Measurements from ENCODE around the gene SLC16A2.

The SLC16A2 gene

GRCh38 chrX:74445099-74445498 is 23.8 kb downstream of the SLC16A2 start:
- TF ChIP-seq, protein P1, sequence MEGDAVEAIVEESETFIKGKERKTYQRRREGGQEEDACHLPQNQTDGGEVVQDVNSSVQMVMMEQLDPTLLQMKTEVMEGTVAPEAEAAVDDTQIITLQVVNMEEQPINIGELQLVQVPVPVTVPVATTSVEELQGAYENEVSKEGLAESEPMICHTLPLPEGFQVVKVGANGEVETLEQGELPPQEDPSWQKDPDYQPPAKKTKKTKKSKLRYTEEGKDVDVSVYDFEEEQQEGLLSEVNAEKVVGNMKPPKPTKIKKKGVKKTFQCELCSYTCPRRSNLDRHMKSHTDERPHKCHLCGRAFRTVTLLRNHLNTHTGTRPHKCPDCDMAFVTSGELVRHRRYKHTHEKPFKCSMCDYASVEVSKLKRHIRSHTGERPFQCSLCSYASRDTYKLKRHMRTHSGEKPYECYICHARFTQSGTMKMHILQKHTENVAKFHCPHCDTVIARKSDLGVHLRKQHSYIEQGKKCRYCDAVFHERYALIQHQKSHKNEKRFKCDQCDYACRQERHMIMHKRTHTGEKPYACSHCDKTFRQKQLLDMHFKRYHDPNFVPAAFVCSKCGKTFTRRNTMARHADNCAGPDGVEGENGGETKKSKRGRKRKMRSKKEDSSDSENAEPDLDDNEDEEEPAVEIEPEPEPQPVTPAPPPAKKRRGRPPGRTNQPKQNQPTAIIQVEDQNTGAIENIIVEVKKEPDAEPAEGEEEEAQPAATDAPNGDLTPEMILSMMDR (IDR thresholded peaks at IDR 0.05; ENCODE audit: borderline replicate concordance, insufficient read depth, low read depth, low read length), result no peak

DNA sequence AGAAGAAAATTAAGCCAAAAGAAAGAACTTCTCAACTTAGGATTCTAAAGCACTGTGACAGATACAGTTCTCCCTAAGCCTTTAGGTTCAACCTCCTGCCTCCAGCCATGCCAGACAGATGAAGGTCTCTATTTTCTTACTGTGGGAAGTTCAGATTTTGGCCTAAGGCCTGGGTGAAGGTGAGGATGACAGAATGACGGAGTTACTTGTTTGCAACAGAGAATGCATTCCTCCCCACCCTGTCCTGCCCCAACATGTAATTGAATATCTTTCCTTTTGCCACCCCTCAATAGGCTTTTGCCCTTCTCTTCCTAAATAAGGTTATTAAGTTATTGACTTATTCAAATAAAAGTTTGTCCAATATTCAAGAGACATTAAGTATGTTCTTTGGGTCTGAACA is 25.6 kb downstream of the SLC16A2 start:
- TF ChIP-seq, protein P1 (IDR thresholded peaks at IDR 0.05; ENCODE audit: borderline replicate concordance, insufficient read depth, low read depth, low read length), result no peak
- H3K4me3 ChIP-seq (ENCODE audit: low read depth, low read length), result no peak overlapping the region

More at GRCh38 chrX:74445099-74445498, 23.8 kb downstream of the SLC16A2 start:
- H3K4me3 ChIP-seq (ENCODE audit: low read depth, low read length), result no peak overlapping the region

DNA sequence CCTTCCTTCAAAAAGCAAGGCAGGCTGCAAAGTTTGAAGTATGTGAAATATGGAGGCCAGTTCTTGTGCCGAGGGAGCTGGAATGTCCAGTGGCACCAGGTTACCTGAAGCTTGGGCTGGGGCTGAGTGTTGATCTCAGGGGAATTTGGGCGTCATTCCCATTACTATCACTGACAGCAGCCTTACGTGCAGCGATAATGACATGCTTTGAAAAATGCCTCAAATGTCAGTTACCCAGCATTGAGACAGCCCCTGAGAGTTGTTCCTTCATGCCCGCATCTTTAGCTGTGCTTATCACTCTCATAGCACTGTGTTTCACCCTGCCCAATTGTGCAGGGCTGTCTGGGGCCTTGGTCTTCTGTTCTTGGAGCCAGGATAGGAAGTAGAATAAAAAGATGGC is 27.4 kb downstream of the SLC16A2 start:
- H3K4me3 ChIP-seq (ENCODE audit: low read depth, low read length), result no peak overlapping the region
- TF ChIP-seq, protein P1 (IDR thresholded peaks at IDR 0.05; ENCODE audit: borderline replicate concordance, insufficient read depth, low read depth, low read length), result no peak

- no peak overlapping the region for H3K4me3 ChIP-seq (ENCODE audit: low read depth, low read length)
- TF ChIP-seq, protein P1 (IDR thresholded peaks at IDR 0.05; ENCODE audit: borderline replicate concordance, insufficient read depth, low read depth, low read length), result no peak
These were observed 28.1 kb downstream of the SLC16A2 start for GRCh38 chrX:74449322-74449936.

- TF ChIP-seq, protein P1 (IDR thresholded peaks at IDR 0.05; ENCODE audit: borderline replicate concordance, insufficient read depth, low read depth, low read length), result no peak
- H3K4me3 ChIP-seq (ENCODE audit: low read depth, low read length), result no peak overlapping the region
These were observed 28.6 kb downstream of the SLC16A2 start for GRCh38 chrX:74449937-74450330.

DNA sequence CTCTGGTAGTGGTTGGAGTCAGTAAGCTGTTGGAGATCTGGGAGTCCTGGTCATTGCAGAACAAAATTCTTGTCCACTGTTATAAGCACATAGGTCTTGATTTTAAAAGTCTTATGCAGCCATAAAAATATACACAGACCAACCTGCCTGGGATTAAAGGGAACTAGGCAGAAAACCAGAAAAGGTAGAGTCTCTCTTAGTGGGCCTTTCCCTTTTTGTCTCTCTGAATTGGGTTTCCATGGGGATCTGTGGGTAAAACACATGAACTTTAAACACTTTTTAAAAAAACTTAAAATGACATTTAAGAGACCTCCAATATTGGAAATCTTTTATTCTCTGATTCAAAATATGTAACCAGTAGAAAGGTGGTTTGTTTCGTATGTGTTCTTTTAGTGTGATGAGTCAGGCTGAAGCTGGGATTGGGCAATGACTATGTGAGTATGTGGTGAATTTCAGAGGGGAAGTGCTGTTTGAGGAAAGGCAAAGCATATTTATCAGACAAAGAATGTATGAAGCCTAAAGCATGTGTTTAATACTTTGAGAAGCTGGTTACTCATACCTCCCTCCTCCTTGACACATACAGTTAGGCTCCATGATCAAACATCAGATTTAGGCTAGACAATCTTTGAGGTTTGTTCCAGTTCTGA is 29.6 kb downstream of the SLC16A2 start:
- TF ChIP-seq, protein P1 (IDR thresholded peaks at IDR 0.05; ENCODE audit: borderline replicate concordance, insufficient read depth, low read depth, low read length), result no peak
- no peak overlapping the region for H3K4me3 ChIP-seq (ENCODE audit: low read depth, low read length)
